WTC11 (cell line): ENCODE data around the gene PLD5. TPM values are rescaled to one million over a fixed set of nuclear protein-coding genes. Genes with fewer than 3 reads are reported as not detected.

Experiments used
- ATAC-seq: fragments of 200-7000 bp; cut with Tn5 transposase; 2 replicates; pipeline ENCODE4 v1.10.0; 2021; ENCODE audit warnings: mild to moderate bottlenecking, moderate library complexity
- CTCF ChIA-PET: fragments of 300-600 bp; sonication (Branson Sonifier 250); formaldehyde crosslinking; loops from one replicate; lab custom pipeline; 2021; ENCODE audit warnings: antibody characterized with exemption; lab: Charles Lee
- POLR2A ChIA-PET: fragments of 350-600 bp; sonication (Branson Sonifier 250); formaldehyde crosslinking; loops from one replicate; lab custom pipeline; 2021; ENCODE audit warnings: antibody characterized with exemption; lab: Charles Lee
- DNase-seq: peaks from one replicate; pipeline ENCODE4 v3.0.0; 2021; ENCODE audit warnings: low spot score
- H3K27ac Mint-ChIP-seq: 2 replicates; pipeline ENCODE4 v1.8.0; 2021; ENCODE audit warnings: mixed read lengths
- H3K27me3 Mint-ChIP-seq: 2 replicates; pipeline ENCODE4 v1.8.0; 2021; ENCODE audit warnings: low read depth, mild to moderate bottlenecking, moderate library complexity, mixed read lengths
- H3K36me3 Mint-ChIP-seq: 2 replicates; pipeline ENCODE4 v1.8.0; 2021; ENCODE audit warnings: mixed read lengths
- H3K4me1 Mint-ChIP-seq: 2 replicates; pipeline ENCODE4 v1.8.0; 2022; ENCODE audit warnings: mixed read lengths
- H3K4me3 Mint-ChIP-seq: 2 replicates; pipeline ENCODE4 v1.8.0; 2021; ENCODE audit warnings: mild to moderate bottlenecking, moderate library complexity, mixed read lengths
- H3K9me3 Mint-ChIP-seq: 2 replicates; pipeline ENCODE4 v1.8.0; 2021; ENCODE audit warnings: mixed read lengths
- ATF2 ChIP-seq: sonication (generic); formaldehyde crosslinking; IDR thresholded peaks from 2 replicates; pipeline ENCODE4 v1.8.1; 2022; ENCODE audit warnings: low read depth, missing genetic modification reagents, borderline replicate concordance
- ELF4 ChIP-seq: sonication (generic); formaldehyde crosslinking; IDR thresholded peaks from 2 replicates; pipeline ENCODE4 v1.8.1; 2022; ENCODE audit warnings: low read depth, mild to moderate bottlenecking, moderate library complexity, missing genetic modification reagents
- ETV6 ChIP-seq: sonication (generic); formaldehyde crosslinking; IDR thresholded peaks from 2 replicates; pipeline ENCODE4 v1.8.1; 2022; ENCODE audit warnings: mild to moderate bottlenecking, missing genetic modification reagents
- IRF2 ChIP-seq: sonication (generic); formaldehyde crosslinking; IDR thresholded peaks from 2 replicates; pipeline ENCODE4 v1.8.0; 2022; ENCODE audit warnings: low read depth, missing genetic modification reagents, borderline replicate concordance
- MYBL2 ChIP-seq: sonication (generic); formaldehyde crosslinking; IDR thresholded peaks from 2 replicates; pipeline ENCODE4 v1.8.1; 2023; ENCODE audit warnings: mild to moderate bottlenecking, moderate library complexity, missing genetic modification reagents
- OVOL2 ChIP-seq: fragments of 250-450 bp; sonication (Bioruptor Pico); IDR thresholded peaks from 2 replicates; pipeline ENCODE4 v1.9.0; 2021; ENCODE audit warnings: mild to moderate bottlenecking, borderline replicate concordance
- PRRX2 ChIP-seq: fragments of 250-450 bp; sonication (Bioruptor Pico); IDR thresholded peaks from 2 replicates; pipeline ENCODE4 v1.8.0; 2021; ENCODE audit warnings: mild to moderate bottlenecking
- RORB ChIP-seq: fragments of 250-450 bp; sonication (Bioruptor Pico); IDR thresholded peaks from 2 replicates; pipeline ENCODE4 v1.9.0; 2021; ENCODE audit warnings: mild to moderate bottlenecking
- SMAD4 ChIP-seq: sonication (generic); formaldehyde crosslinking; IDR thresholded peaks from 2 replicates; pipeline ENCODE4 v1.8.0; 2022; ENCODE audit warnings: mild to moderate bottlenecking, missing genetic modification reagents
- TCF7 ChIP-seq: sonication (generic); formaldehyde crosslinking; IDR thresholded peaks from 2 replicates; pipeline ENCODE4 v1.8.0; 2022; ENCODE audit warnings: mild to moderate bottlenecking, low read depth, missing genetic modification reagents, moderate library complexity
- ZNF138 ChIP-seq: sonication (generic); formaldehyde crosslinking; conservative IDR thresholded peaks from 2 replicates; pipeline ENCODE4 v1.8.1; 2022; ENCODE audit warnings: mild to moderate bottlenecking, moderate library complexity, missing genetic modification reagents
- ZNF396 ChIP-seq: fragments of 250-450 bp; sonication (Bioruptor Pico); IDR thresholded peaks from 2 replicates; pipeline ENCODE4 v1.8.0; 2021; ENCODE audit warnings: mild to moderate bottlenecking, moderate library complexity, borderline replicate concordance
- ZNF416 ChIP-seq: fragments of 250-450 bp; sonication (Bioruptor Pico); IDR thresholded peaks from 2 replicates; pipeline ENCODE4 v1.9.0; 2021; ENCODE audit warnings: mild to moderate bottlenecking, inconsistent platforms
- ZNF512 ChIP-seq: sonication (generic); formaldehyde crosslinking; IDR thresholded peaks from 2 replicates; pipeline ENCODE4 v1.8.1; 2022; ENCODE audit warnings: missing genetic modification reagents, borderline replicate concordance
- total RNA-seq: library from RNA; stranded (reverse); gene quantifications from 3 replicates; pipeline ENCODE4 v1.2.3, GENCODE V29; 2021
- TF ChIP-seq, protein P1 (sequence below): sonication (generic); formaldehyde crosslinking; IDR thresholded peaks from 2 replicates; pipeline ENCODE4 v1.8.0; 2023; ENCODE audit warnings: mild to moderate bottlenecking, missing genetic modification reagents
- TF ChIP-seq, protein P2 (sequence below): fragments of 250-450 bp; sonication (Bioruptor Pico); IDR thresholded peaks from 2 replicates; pipeline ENCODE4 v1.8.0; 2021; ENCODE audit warnings: mild to moderate bottlenecking
- TF ChIP-seq, protein P3 (sequence below): sonication (generic); formaldehyde crosslinking; IDR thresholded peaks from 2 replicates; pipeline ENCODE4 v1.8.0; 2022; ENCODE audit warnings: mild to moderate bottlenecking, missing genetic modification reagents
- TF ChIP-seq, protein P4 (sequence below): fragments of 250-450 bp; sonication (Bioruptor Pico); IDR thresholded peaks from 2 replicates; pipeline ENCODE4 v1.9.0; 2021; ENCODE audit warnings: moderate library complexity, mild to moderate bottlenecking, inconsistent platforms, borderline replicate concordance
- TF ChIP-seq, protein P5 (sequence below): fragments of 250-450 bp; sonication (Bioruptor Pico); IDR thresholded peaks from 2 replicates; pipeline ENCODE4 v1.9.0; 2021; ENCODE audit warnings: mild to moderate bottlenecking, borderline replicate concordance

The PLD5 gene
- total RNA-seq, 1 experiment from 2014 or later, result 6.4 TPM

DNA sequence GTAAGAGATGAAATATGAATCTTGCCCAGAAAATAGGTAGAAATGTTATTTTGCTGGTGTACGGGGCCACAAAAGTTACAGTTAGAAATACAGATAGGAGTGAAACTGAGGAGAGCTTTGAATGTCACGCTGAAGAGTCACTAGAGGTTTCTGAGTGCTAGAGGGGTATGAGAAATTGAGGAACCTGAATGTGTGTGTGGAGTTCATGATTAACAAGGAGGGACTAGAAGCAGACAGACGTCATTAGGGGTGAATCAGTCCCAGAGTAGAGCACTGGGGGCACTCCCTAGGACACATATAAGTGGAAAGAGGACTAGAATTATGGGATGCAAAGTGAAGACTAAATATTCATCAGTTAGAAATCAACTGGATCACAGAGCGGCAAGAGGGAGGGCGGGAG is 336.7 kb downstream of the PLD5 start:
- no peak for DNase-seq
- ATAC-seq, result no peak
- POLR2A ChIA-PET, result no interaction called here
- CTCF ChIA-PET, result no interaction called here
- Mint-ChIP-seq H3K36me3 (no peaks in the 10 kb centered on the region), H3K27ac (no peak overlapping the region), H3K4me3 (no peak overlapping the region), H3K4me1 (peaks cover 18% of the 10 kb centered on the region), H3K27me3 (no peaks in the 10 kb centered on the region), H3K9me3 (no peaks in the 10 kb centered on the region)
- TF ChIP-seq ATF2 (CRISPR knock-in tag) (no peak), ZNF396 (CRISPR knock-in tag) (no peak), OVOL2 (CRISPR knock-in tag) (no peak), ZNF512 (CRISPR knock-in tag) (no peak), IRF2 (CRISPR knock-in tag) (no peak), TCF7 (no peak)

DNA sequence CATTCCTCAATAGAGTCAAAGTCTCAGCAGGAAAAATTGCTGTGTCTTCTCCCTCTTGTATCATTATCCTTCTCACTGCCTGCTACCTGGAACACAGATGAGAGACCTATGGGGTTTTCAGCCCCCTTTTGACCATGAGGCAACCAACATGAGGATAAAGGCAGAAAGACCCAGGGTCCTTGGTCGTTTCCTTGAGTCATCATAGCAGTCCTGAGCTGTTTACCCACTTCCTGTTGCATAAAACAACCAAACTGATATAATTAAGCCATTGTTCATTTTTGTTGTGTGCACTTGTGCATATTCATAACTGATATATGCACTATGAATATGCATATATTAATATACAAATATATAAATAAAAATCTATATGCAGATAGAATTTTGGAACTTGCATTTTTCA is 337.3 kb downstream of the PLD5 start:
- POLR2A ChIA-PET, result no interaction called here
- DNase-seq (no peak), ATAC-seq (no peak)
- Mint-ChIP-seq H3K4me1 (peaks cover 18% of the 10 kb centered on the region), H3K9me3 (no peaks in the 10 kb centered on the region), H3K36me3 (no peaks in the 10 kb centered on the region), H3K27me3 (no peaks in the 10 kb centered on the region), H3K27ac (no peak overlapping the region), H3K4me3 (no peak overlapping the region)
- CTCF ChIA-PET, result no interaction called here
- no peak for TF ChIP-seq TCF7
- TF ChIP-seq, protein P1, sequence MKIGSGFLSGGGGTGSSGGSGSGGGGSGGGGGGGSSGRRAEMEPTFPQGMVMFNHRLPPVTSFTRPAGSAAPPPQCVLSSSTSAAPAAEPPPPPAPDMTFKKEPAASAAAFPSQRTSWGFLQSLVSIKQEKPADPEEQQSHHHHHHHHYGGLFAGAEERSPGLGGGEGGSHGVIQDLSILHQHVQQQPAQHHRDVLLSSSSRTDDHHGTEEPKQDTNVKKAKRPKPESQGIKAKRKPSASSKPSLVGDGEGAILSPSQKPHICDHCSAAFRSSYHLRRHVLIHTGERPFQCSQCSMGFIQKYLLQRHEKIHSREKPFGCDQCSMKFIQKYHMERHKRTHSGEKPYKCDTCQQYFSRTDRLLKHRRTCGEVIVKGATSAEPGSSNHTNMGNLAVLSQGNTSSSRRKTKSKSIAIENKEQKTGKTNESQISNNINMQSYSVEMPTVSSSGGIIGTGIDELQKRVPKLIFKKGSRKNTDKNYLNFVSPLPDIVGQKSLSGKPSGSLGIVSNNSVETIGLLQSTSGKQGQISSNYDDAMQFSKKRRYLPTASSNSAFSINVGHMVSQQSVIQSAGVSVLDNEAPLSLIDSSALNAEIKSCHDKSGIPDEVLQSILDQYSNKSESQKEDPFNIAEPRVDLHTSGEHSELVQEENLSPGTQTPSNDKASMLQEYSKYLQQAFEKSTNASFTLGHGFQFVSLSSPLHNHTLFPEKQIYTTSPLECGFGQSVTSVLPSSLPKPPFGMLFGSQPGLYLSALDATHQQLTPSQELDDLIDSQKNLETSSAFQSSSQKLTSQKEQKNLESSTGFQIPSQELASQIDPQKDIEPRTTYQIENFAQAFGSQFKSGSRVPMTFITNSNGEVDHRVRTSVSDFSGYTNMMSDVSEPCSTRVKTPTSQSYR, result no peak
- no peak for TF ChIP-seq ELF4 (CRISPR knock-in tag)
- no peak for TF ChIP-seq MYBL2 (CRISPR knock-in tag)
- no peak for TF ChIP-seq SMAD4 (CRISPR knock-in tag)
- TF ChIP-seq, protein P2, sequence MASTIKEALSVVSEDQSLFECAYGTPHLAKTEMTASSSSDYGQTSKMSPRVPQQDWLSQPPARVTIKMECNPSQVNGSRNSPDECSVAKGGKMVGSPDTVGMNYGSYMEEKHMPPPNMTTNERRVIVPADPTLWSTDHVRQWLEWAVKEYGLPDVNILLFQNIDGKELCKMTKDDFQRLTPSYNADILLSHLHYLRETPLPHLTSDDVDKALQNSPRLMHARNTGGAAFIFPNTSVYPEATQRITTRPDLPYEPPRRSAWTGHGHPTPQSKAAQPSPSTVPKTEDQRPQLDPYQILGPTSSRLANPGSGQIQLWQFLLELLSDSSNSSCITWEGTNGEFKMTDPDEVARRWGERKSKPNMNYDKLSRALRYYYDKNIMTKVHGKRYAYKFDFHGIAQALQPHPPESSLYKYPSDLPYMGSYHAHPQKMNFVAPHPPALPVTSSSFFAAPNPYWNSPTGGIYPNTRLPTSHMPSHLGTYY, result no peak
- TF ChIP-seq, protein P3, sequence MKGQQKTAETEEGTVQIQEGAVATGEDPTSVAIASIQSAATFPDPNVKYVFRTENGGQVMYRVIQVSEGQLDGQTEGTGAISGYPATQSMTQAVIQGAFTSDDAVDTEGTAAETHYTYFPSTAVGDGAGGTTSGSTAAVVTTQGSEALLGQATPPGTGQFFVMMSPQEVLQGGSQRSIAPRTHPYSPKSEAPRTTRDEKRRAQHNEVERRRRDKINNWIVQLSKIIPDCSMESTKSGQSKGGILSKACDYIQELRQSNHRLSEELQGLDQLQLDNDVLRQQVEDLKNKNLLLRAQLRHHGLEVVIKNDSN (CRISPR knock-in tag), result no peak
- TF ChIP-seq, protein P4, sequence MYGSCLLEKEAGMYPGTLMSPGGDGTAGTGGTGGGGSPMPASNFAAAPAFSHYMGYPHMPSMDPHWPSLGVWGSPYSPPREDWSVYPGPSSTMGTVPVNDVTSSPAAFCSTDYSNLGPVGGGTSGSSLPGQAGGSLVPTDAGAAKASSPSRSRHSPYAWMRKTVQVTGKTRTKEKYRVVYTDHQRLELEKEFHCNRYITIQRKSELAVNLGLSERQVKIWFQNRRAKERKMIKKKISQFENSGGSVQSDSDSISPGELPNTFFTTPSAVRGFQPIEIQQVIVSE, result no peak
- TF ChIP-seq, protein P5, sequence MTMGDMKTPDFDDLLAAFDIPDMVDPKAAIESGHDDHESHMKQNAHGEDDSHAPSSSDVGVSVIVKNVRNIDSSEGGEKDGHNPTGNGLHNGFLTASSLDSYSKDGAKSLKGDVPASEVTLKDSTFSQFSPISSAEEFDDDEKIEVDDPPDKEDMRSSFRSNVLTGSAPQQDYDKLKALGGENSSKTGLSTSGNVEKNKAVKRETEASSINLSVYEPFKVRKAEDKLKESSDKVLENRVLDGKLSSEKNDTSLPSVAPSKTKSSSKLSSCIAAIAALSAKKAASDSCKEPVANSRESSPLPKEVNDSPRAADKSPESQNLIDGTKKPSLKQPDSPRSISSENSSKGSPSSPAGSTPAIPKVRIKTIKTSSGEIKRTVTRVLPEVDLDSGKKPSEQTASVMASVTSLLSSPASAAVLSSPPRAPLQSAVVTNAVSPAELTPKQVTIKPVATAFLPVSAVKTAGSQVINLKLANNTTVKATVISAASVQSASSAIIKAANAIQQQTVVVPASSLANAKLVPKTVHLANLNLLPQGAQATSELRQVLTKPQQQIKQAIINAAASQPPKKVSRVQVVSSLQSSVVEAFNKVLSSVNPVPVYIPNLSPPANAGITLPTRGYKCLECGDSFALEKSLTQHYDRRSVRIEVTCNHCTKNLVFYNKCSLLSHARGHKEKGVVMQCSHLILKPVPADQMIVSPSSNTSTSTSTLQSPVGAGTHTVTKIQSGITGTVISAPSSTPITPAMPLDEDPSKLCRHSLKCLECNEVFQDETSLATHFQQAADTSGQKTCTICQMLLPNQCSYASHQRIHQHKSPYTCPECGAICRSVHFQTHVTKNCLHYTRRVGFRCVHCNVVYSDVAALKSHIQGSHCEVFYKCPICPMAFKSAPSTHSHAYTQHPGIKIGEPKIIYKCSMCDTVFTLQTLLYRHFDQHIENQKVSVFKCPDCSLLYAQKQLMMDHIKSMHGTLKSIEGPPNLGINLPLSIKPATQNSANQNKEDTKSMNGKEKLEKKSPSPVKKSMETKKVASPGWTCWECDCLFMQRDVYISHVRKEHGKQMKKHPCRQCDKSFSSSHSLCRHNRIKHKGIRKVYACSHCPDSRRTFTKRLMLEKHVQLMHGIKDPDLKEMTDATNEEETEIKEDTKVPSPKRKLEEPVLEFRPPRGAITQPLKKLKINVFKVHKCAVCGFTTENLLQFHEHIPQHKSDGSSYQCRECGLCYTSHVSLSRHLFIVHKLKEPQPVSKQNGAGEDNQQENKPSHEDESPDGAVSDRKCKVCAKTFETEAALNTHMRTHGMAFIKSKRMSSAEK, result no peak
- TF ChIP-seq PRRX2, result no peak
- TF ChIP-seq ETV6 (CRISPR knock-in tag), result no peak
- no peak for TF ChIP-seq RORB
- no peak for TF ChIP-seq ZNF416 (CRISPR knock-in tag)
- no peak for TF ChIP-seq ZNF138 (CRISPR knock-in tag)
